ENCODE results near the gene RERE. TPM values are rescaled to one million over a fixed set of nuclear protein-coding genes. Genes with fewer than 3 reads are reported as not detected.

Gene RERE
- total RNA-seq, 1 donor from 2014 or later: 124 TPM

- FAIRE-seq: peak; percentile 70
These were observed 473.9 kb downstream of the RERE start for GRCh38 chr1:8343464-8344001.

GRCh38 chr1:8343044-8343443, 474.4 kb downstream of the RERE start:
- Mint-ChIP-seq H3K4me1 (ENCODE audit: low read depth, unreplicated experiment) (peaks cover 12% of the 10 kb centered on the region), H3K9me3 (ENCODE audit: unreplicated experiment) (peaks cover 5% of the 10 kb centered on the region), H3K27me3 (ENCODE audit: low read depth, unreplicated experiment) (no peaks in the 10 kb centered on the region), H3K4me3 (ENCODE audit: unreplicated experiment) (peak overlapping the region; percentile 20), H3K36me3 (ENCODE audit: low read depth, unreplicated experiment) (peaks cover 5% of the 10 kb centered on the region), H3K27ac (ENCODE audit: unreplicated experiment) (peak overlapping the region; percentile 53)
- TF ChIP-seq CTCF (IDR thresholded peaks at IDR 0.05; ENCODE audit: insufficient read depth, low read depth, low read length): no peak
- TF ChIP-seq EZH2 (IDR thresholded peaks at IDR 0.05; ENCODE audit: insufficient read depth, low read length): no peak
- Histone ChIP-seq H3K9me3 (ENCODE audit: insufficient read depth, low read depth, low read length) (peaks cover 3% of the 10 kb centered on the region), H3K4me3 (ENCODE audit: insufficient read depth, low read depth, low read length) (no peak overlapping the region), H3K4me1 (ENCODE audit: insufficient read depth, low read length) (peaks cover 14% of the 10 kb centered on the region), H3K79me2 (ENCODE audit: insufficient read depth, low read length) (no peaks in the 10 kb centered on the region), H2AFZ (ENCODE audit: low read depth, low read length) (peak overlapping the region; percentile 70), H3K36me3 (ENCODE audit: insufficient read depth, low read length) (no peaks in the 10 kb centered on the region), H3K27me3 (ENCODE audit: insufficient read depth, low read length) (peaks cover 4% of the 10 kb centered on the region), H3K4me2 (ENCODE audit: low read length) (peak overlapping the region; percentile 73), H3K27ac (ENCODE audit: low read depth, low read length) (peak overlapping the region; percentile 77), H4K20me1 (ENCODE audit: insufficient read depth, low read length) (no peaks in the 10 kb centered on the region), H3K9ac (ENCODE audit: low read length) (peak overlapping the region; percentile 69)
- no peak for DNase-seq (ENCODE audit: low read depth)
- no peak for FAIRE-seq

More at GRCh38 chr1:8343464-8344001, 473.9 kb downstream of the RERE start:
- peak overlapping the region; percentile 70 for H2AFZ ChIP-seq (ENCODE audit: low read depth, low read length)
- peak overlapping the region; percentile 40 for H3K4me3 ChIP-seq (ENCODE audit: insufficient read depth, low read depth, low read length)
- peaks cover 14% of the 10 kb centered on the region for H3K4me1 ChIP-seq (ENCODE audit: insufficient read depth, low read length)
- no peaks in the 10 kb centered on the region for H3K36me3 ChIP-seq (ENCODE audit: insufficient read depth, low read length)
- Mint-ChIP-seq H3K4me1 (ENCODE audit: low read depth, unreplicated experiment) (peaks cover 12% of the 10 kb centered on the region), H3K4me3 (ENCODE audit: unreplicated experiment) (peak overlapping the region; percentile 20), H3K36me3 (ENCODE audit: low read depth, unreplicated experiment) (peaks cover 5% of the 10 kb centered on the region), H3K27ac (ENCODE audit: unreplicated experiment) (peak overlapping the region; percentile 53), H3K27me3 (ENCODE audit: low read depth, unreplicated experiment) (no peaks in the 10 kb centered on the region), H3K9me3 (ENCODE audit: unreplicated experiment) (peaks cover 5% of the 10 kb centered on the region)
- peak overlapping the region; percentile 77 for H3K27ac ChIP-seq (ENCODE audit: low read depth, low read length)
- TF ChIP-seq CTCF (IDR thresholded peaks at IDR 0.05; ENCODE audit: insufficient read depth, low read depth, low read length) (no peak), EZH2 (IDR thresholded peaks at IDR 0.05; ENCODE audit: insufficient read depth, low read length) (no peak)
- no peaks in the 10 kb centered on the region for H4K20me1 ChIP-seq (ENCODE audit: insufficient read depth, low read length)
- no peaks in the 10 kb centered on the region for H3K79me2 ChIP-seq (ENCODE audit: insufficient read depth, low read length)
- H3K9ac ChIP-seq (ENCODE audit: low read length): peak overlapping the region; percentile 69
- peak; percentile 95 for DNase-seq (ENCODE audit: low read depth)
- H3K9me3 ChIP-seq (ENCODE audit: insufficient read depth, low read depth, low read length): peaks cover 3% of the 10 kb centered on the region
- H3K4me2 ChIP-seq (ENCODE audit: low read length): peak overlapping the region; percentile 76
- peaks cover 4% of the 10 kb centered on the region for H3K27me3 ChIP-seq (ENCODE audit: insufficient read depth, low read length)

DNA sequence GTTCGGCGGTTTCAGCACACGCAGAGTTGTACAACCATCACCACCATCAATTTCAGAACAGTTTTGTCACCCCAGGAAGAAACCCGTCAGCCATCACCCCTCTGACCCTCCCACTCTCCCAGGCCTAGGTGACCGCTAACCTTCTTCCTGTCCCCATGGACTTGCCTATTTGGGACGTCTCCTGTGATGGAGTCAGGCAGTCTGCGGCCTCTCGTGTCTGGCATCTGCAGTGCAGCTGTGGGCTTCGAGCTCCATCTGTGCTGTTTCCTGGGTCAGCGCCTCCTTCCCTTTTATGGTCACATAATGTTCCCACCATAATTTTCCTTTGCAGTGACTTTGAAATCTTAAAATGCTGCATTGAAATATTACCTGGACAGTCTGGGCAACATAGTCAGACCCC, 475.1 kb downstream of the RERE start:
- Mint-ChIP-seq H3K4me1 (ENCODE audit: low read depth, unreplicated experiment) (peaks cover 11% of the 10 kb centered on the region), H3K27ac (ENCODE audit: unreplicated experiment) (no peak overlapping the region), H3K36me3 (ENCODE audit: low read depth, unreplicated experiment) (peaks cover 5% of the 10 kb centered on the region), H3K9me3 (ENCODE audit: unreplicated experiment) (peaks cover 5% of the 10 kb centered on the region), H3K4me3 (ENCODE audit: unreplicated experiment) (no peak overlapping the region), H3K27me3 (ENCODE audit: low read depth, unreplicated experiment) (no peaks in the 10 kb centered on the region)
- H3K4me1 ChIP-seq (ENCODE audit: insufficient read depth, low read length): peaks cover 14% of the 10 kb centered on the region
- no peak overlapping the region for H3K9ac ChIP-seq (ENCODE audit: low read length)
- no peak overlapping the region for H3K4me2 ChIP-seq (ENCODE audit: low read length)
- peaks cover 3% of the 10 kb centered on the region for H3K9me3 ChIP-seq (ENCODE audit: insufficient read depth, low read depth, low read length)
- H3K4me3 ChIP-seq (ENCODE audit: insufficient read depth, low read depth, low read length): no peak overlapping the region
- peaks cover 4% of the 10 kb centered on the region for H3K27me3 ChIP-seq (ENCODE audit: insufficient read depth, low read length)
- no peak for TF ChIP-seq CTCF (IDR thresholded peaks at IDR 0.05; ENCODE audit: insufficient read depth, low read depth, low read length)
- no peak for TF ChIP-seq EZH2 (IDR thresholded peaks at IDR 0.05; ENCODE audit: insufficient read depth, low read length)
- no peak overlapping the region for H2AFZ ChIP-seq (ENCODE audit: low read depth, low read length)
- FAIRE-seq (no peak), DNase-seq (ENCODE audit: low read depth) (peak; percentile 36)
- H3K79me2 ChIP-seq (ENCODE audit: insufficient read depth, low read length): no peaks in the 10 kb centered on the region
- H3K27ac ChIP-seq (ENCODE audit: low read depth, low read length): no peak overlapping the region
- H4K20me1 ChIP-seq (ENCODE audit: insufficient read depth, low read length): no peaks in the 10 kb centered on the region
- no peaks in the 10 kb centered on the region for H3K36me3 ChIP-seq (ENCODE audit: insufficient read depth, low read length)
